SJSA1 (cell line): ENCODE data around the gene DNASE1L1. TPM values are rescaled to one million over a fixed set of nuclear protein-coding genes. Genes with fewer than 3 reads are reported as not detected.

ENCODE experiments used
- DNase-seq, 2 experiments: peaks; one replicate each; pipeline ENCODE4 v3.0.0-alpha.2; 2015 to 2020; ENCODE audit warnings: low spot score in 2 of 2, low read depth in 1 of 2
- H3K27ac ChIP-seq: fragments of 250-450 bp; sonication (Bioruptor Pico); 2 replicates; pipeline ENCODE4 v1.5.1; 2020; ENCODE audit warnings: mild to moderate bottlenecking, moderate library complexity
- H3K27me3 ChIP-seq: fragments of 250-450 bp; sonication (Bioruptor Pico); replicated peaks from 2 replicates; pipeline ENCODE4 v1.5.1; 2020; ENCODE audit warnings: mild to moderate bottlenecking, moderate library complexity
- H3K36me3 ChIP-seq: fragments of 250-450 bp; sonication (Bioruptor Pico); 2 replicates; pipeline ENCODE4 v1.5.1; 2020; ENCODE audit warnings: mild to moderate bottlenecking
- H3K4me1 ChIP-seq: fragments of 250-450 bp; sonication (Bioruptor Pico); replicated peaks from 2 replicates; pipeline ENCODE4 v1.6.1; 2021; ENCODE audit warnings: mild to moderate bottlenecking
- H3K4me3 ChIP-seq: fragments of 250-450 bp; sonication (Bioruptor Pico); 2 replicates; pipeline ENCODE4 v1.5.1; 2020; ENCODE audit warnings: mild to moderate bottlenecking
- H3K9me3 ChIP-seq: fragments of 250-450 bp; sonication (Bioruptor Pico); replicated peaks from 2 replicates; pipeline ENCODE4 v1.5.1; 2020; ENCODE audit warnings: mild to moderate bottlenecking
- total RNA-seq: library from RNA; depleted of rRNA; stranded (reverse); fragments of >200 nt; shearing (Covaris generic); gene quantifications from 2 replicates; pipeline ENCODE4 v1.2.3, GENCODE V29; 2014

Gene DNASE1L1
- total RNA-seq, 1 experiment from 2014 or later: 41.8 TPM

DNA sequence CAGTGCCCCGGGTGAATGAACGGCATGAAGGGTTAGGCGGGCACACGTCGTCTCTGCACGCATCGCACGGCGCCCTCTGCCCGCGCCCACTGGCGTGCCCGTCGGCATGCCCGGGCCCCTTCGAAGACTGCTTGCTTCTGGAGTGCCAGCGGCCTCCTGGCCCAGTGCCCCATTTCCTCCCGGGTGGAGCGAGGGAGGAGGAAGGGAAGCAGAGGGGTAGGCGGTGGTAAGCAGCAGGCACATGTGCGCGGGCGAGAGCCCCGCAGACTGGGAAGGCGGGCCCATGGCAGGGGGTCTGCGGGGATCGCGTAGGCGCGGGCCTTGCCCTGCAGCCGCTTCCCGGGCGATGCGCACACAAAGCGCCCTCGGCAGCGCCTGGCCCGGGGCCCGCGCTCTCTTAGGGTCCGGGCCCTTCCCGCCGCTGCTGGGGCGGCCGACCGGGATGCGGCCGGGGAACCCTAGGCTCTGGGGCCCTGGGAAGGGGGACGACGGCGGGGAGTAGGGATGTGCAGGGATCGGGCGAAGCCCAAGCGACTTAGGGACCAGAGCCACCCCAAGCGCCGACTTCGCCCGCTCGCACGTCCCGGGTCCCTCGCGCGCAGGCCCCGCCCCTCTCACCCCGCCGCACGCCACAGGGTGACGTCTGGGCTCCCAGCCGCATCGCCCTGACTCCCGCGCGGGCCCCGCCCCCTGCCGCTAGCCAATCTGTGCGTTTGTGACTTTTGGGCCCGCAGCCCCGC, 30.8 kb downstream of the DNASE1L1 start:
- H3K27me3 ChIP-seq: no peaks in the 10 kb centered on the region
- H3K27ac ChIP-seq: peak overlapping the region; percentile 90
- H3K9me3 ChIP-seq: no peaks in the 10 kb centered on the region
- peaks cover 56% of the 10 kb centered on the region for H3K4me1 ChIP-seq
- H3K36me3 ChIP-seq: peaks cover 24% of the 10 kb centered on the region
- DNase-seq: peak in 1 of 2 experiments; percentile 97
- H3K4me3 ChIP-seq: peak overlapping the region; percentile 46

DNA sequence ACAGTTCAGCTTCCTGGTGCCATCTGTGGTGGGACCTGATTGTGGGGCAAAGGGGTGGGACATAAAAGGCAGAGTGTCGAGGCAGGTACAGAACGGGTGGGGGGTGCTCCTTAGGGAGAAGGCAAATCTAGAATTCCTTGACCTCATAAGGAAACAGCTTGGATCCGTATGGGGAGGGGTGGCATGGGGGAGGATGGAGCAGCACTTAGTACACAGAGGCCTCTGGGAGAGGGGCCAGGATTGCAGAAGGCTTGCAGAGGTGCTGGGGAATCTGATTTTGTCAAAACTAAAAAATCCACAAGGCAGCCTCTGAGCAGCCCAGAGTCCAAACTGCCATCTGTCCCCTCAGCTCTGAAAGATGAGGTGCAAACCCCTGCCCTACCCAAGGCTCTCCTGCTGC, 32.3 kb downstream of the DNASE1L1 start:
- H3K4me1 ChIP-seq: peaks cover 56% of the 10 kb centered on the region
- H3K27ac ChIP-seq: no peak overlapping the region
- peaks cover 17% of the 10 kb centered on the region for H3K36me3 ChIP-seq
- DNase-seq: no peak
- no peak overlapping the region for H3K4me3 ChIP-seq
- H3K9me3 ChIP-seq: no peaks in the 10 kb centered on the region
- H3K27me3 ChIP-seq: no peaks in the 10 kb centered on the region

DNA sequence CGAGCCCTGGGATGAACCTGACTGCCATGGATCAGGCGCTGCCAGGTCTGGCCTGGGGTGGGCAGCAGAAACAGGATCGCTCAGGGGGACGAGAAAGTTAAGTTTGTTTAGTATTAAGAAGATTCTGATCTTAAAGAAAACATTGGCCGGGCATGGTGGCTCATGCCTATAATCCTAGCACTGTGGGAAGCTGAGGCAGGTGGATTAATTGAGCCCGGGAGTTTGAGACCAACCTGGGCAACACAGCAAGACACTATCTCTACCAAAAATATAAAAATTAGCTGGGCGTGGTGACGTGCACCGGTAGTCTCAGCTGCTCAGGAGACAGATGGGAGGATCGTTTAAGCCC, 33.9 kb downstream of the DNASE1L1 start:
- H3K27me3 ChIP-seq: no peaks in the 10 kb centered on the region
- H3K36me3 ChIP-seq: peaks cover 18% of the 10 kb centered on the region
- no peak overlapping the region for H3K27ac ChIP-seq
- DNase-seq: no peak
- H3K4me1 ChIP-seq: peaks cover 46% of the 10 kb centered on the region
- H3K9me3 ChIP-seq: no peaks in the 10 kb centered on the region
- H3K4me3 ChIP-seq: peak overlapping the region; percentile 50; the same call in 1 of the 2 replicates

DNA sequence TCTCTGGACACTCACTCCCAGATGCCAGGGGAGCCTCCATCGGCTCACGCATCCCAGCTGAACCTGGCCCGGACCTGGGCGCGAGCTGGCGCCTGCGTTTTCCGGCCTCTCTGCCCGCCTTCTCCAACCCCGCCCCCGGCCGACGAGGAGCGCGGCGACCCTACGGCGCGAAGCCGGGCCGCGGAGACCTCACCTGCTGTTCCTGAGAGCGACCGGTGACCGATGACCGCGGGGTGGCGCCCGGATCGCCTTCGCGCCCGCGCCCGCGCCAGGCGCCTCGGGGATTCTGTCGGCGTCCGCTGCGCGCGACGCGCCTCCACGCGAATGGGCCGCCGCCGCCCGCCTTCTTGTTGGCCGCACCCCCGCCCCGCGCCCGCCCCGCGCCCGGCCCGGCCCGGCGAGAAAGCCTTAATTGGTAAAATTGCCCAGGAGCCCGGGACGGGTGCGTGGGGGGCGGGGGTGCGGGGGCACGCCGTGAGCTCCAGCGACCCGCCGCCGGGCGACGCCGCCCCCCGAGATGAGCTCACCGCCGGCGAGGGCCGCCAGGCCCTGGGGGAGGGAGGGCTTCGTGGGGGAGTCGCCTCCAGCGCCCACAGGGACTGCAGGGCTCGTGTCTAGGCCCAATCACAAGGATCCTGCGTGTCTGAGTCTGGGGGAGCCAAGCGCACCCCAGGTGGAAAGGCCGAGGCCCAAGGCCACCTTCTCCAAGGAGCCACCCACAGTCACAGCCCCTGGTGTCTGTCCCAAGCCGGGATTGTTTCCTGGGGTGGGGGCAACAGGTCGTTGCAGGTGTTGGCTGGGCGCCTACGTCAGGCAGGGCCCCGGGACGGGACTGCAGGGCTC, 34.5 kb downstream of the DNASE1L1 start, which contains the start of gene FLNA:
Gene FLNA, minus strand, starts transcription at position 322 of the 843 bp plus-strand sequence. CDS start 3,389 bp downstream, outside the sequence.
- Histone ChIP-seq H3K27ac (no peak within 1 kb of the TSS), H3K4me3 (peak within 1 kb of the TSS; percentile 50), H3K4me1 (peaks cover 43% of the 10 kb centered on the region), H3K27me3 (no peaks in the 10 kb centered on the region), H3K36me3 (peaks cover 18% of the 10 kb centered on the region), H3K9me3 (no peaks in the 10 kb centered on the region)
- DNase-seq: peak in 1 of 2 experiments; percentile 43

DNA sequence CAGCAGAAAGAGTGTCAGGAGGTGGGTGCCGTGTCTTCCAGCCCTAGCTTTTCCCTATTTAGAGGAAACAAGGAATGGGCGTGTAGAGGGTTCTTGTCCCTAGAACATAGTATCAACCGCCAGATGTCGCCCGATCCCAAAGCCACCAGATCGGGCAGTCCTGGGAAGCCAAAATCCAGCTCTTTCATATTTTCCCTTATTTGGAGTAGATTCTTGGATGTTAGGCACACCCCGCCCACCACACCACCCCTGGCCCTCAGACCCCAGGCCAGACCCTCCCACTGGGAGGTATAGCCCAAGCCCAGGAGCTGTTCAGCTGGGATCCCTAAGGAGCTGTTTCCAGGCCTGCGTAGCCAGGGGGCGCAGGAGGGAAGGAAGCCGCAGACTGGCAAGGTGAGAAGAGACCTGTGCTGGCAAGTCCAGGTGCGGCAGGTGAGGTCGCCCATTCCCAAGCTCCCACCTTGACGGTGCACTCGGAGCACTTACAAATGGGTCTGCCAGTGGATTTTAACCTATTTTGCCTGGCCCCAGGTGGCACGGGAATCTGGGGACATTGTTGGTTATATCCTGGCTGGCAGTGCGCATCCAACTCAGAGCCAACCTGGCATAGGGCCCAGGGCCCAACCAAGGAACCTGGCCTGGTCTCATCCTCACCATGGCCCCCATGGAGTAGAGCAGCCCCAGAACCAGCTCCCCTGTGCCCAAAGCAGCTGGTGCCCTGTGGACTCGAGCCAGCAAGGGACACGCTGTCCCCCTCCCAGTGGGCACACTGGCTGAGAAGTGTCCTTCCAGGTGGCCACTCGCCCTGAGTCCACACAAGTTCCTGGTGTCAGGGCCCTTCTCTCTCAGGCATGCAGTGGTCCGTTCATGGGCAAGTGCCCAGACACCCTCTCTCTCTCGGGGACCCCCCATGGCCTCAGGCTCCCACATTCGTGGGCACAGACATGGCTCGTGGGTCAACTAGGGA, 35.4 kb downstream of the DNASE1L1 start:
- peak; percentile 73 to 83 for DNase-seq
- no peak overlapping the region for H3K27ac ChIP-seq

DNA sequence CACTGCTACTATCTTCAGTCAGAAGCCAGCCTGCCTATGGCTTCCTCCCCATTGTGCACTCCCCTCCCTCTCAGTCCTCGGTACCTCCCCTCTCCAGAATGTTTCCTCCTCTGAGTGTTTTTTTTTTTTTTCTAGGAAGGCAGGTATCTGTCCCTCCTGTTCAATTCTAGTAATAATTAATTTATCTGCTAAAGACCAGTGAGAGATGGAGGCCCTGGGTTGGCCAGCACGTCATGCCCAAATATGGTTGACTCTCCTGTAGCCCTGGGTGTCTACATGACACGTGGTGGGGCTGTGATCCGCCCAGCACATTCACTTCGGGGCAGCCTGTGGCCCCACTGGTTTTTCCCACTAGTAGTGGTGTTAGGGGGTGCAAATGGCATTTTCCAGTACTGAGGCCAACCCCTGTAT, 36.4 kb downstream of the DNASE1L1 start:
- DNase-seq: peak in 1 of 2 experiments; percentile 23
- Histone ChIP-seq H3K36me3 (peaks cover 30% of the 10 kb centered on the region), H3K27me3 (no peaks in the 10 kb centered on the region), H3K27ac (no peak overlapping the region), H3K4me3 (no peak overlapping the region; the same call in 1 of the 2 replicates), H3K9me3 (no peaks in the 10 kb centered on the region), H3K4me1 (peaks cover 48% of the 10 kb centered on the region)

More for the DNA sequence above, 35.4 kb downstream of the DNASE1L1 start:
- Histone ChIP-seq H3K27me3 (no peaks in the 10 kb centered on the region), H3K9me3 (no peaks in the 10 kb centered on the region), H3K4me1 (peaks cover 46% of the 10 kb centered on the region), H3K36me3 (peaks cover 20% of the 10 kb centered on the region), H3K4me3 (peak overlapping the region; percentile 50)

DNA sequence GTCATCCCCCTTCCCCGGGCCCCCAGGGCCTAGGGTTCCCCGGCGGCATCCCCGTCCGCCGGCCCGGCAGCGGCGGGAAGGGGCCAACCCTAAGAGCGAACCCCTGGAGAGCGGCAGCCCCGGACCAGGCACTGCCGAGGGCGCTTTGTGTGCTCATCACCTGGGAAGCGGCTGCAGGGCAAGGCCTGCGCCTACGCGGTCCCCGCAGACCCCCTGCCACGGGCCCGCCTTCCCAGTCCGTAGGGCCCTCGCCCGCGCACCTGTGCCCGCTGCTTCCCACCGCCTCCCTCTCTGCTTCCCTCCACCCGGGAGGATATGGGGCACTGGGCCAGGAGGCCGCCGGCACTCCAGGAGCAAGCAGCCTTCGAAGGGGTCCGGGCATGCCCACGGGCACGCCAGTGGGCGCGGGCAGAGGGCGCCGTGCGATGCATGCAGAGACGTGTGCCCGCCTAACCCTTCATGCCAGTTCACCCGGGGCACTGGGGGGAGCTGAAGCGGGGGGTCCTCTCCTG, 37.2 kb downstream of the DNASE1L1 start:
- peak overlapping the region; percentile 43; the same call in 1 of the 2 replicates for H3K27ac ChIP-seq
- DNase-seq: peak in 1 of 2 experiments; percentile 23
- H3K4me3 ChIP-seq: peak overlapping the region; percentile 79
- no peaks in the 10 kb centered on the region for H3K9me3 ChIP-seq
- H3K36me3 ChIP-seq: peaks cover 38% of the 10 kb centered on the region
- no peaks in the 10 kb centered on the region for H3K27me3 ChIP-seq
- H3K4me1 ChIP-seq: peaks cover 54% of the 10 kb centered on the region

DNA sequence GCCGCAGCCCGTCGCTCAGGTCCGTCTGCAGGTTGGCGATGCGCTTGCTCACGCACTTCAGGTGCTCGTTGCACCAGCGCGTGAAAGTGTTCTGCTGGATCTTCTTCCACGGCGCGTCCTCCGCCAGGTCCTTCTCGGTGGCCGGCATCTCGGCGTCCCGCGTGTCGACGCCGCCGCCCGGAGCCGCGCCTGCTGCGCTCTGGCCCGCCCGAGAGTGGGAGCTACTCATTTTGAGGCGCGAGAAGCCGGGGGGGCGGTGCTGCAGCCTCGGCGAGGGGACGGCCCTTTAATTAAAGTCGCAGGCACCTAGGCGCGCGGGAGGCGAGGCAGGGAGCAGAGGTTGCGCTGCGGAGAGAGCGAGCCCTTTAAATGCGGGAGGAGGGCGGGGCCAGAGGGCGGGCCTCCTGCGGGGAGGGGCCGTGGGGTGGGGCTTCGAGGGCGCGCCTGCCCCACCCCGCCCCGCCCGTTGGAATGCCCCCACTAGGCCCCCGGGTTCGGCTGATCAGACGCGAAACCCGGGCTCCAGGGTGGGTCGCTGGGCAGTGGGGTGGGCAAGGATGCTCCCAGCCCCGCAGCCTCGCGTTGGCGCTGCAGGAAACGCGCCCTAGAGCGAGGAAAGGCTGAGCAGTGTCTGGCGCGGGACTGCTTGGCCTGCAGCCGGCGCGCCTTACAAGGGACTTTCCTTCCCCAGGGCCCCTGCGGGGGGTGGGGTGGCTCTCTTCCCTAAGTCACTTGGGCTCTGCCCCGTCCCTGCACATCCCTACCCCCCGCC, 37.9 kb downstream of the DNASE1L1 start:
- Histone ChIP-seq H3K27me3 (no peaks in the 10 kb centered on the region), H3K4me3 (peak overlapping the region; percentile 79), H3K4me1 (peaks cover 59% of the 10 kb centered on the region), H3K9me3 (no peaks in the 10 kb centered on the region), H3K36me3 (peaks cover 44% of the 10 kb centered on the region), H3K27ac (peak overlapping the region; percentile 84)
- peak; percentile 88 to 95 for DNase-seq

DNA sequence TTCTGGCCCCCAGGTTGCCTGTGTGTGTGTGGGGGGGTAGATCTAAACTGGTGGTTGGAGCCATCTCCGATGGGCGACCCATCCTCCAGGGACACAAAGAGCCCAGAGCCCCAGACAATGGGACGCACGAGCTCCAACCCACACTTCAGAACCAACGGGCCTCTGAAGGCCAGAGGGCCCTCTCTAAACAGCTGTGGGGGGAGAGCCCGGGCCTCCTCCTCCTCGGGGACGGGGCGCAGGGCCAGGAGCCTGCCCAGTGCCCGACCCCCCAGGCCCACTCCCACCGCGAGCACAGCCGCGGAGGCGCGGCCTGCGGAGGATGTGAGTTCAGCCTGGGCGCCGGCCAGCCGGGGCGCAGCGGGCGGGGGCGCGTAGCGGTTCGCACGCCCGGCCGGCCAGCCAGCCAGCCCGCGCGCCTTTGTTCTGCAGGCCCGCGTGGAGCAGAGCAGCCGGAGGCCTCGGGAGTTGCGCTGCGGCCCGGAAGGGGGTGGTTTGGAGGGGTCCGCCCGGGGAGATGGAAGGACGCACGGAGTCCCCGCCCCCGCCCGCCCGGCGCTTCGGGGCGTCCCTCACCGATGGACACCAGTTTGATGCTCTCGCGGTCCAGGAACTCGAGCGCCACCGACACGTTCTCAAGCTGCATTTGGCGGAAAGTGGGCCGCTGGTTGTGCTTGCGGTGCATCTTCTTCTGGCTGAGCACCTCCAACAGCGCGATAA, 38.6 kb downstream of the DNASE1L1 start:
- no peak for DNase-seq
- Histone ChIP-seq H3K4me3 (peak overlapping the region; percentile 79), H3K36me3 (peaks cover 51% of the 10 kb centered on the region), H3K27ac (peak overlapping the region; percentile 84), H3K4me1 (peaks cover 60% of the 10 kb centered on the region), H3K27me3 (no peaks in the 10 kb centered on the region), H3K9me3 (no peaks in the 10 kb centered on the region)

DNA sequence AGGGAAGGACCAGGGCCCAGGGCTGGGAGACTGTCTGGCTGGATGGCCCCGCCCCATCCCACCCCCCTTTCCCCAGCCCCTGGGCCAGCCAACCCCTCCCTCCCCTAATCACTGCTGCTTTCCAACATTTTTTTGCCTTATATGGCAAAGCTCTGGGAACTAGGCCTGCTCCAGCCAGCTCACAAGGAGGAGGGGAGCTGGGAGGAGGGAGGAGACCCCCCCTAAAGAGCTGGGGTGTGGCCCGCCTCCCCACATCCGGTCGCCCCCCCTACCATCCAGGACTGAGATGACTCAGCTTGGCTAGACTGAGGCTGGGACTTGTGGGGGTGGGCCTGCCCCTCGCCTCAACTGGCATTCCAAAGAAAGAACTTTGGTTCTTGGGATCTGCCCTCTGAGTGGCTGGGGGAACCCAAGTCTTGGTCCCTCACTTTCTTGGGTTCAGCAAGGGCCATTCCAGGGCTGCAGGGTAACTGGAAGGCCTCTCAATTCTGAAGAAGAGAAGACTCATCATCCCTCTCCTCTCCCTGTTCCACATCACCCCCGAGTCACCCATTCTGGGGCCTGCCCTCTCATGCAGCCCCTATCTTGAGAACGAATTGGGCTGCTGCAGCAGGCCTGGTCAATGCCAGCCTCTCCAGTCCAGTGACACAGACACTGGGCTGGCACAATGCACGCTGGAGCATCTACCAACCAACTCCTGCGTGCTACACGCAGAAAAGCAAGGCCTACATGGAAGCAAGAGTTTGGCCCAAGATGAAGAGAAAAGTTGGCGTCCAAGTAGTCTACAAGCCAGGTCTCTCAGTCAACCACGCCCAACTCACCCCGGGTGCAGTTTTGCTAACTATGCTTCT, 39.4 kb downstream of the DNASE1L1 start:
- peak; percentile 91 to 95 for DNase-seq
- peak overlapping the region; percentile 98 for H3K27ac ChIP-seq
- no peaks in the 10 kb centered on the region for H3K9me3 ChIP-seq
- peaks cover 59% of the 10 kb centered on the region for H3K36me3 ChIP-seq
- H3K4me3 ChIP-seq: peak overlapping the region; percentile 79
- peaks cover 57% of the 10 kb centered on the region for H3K4me1 ChIP-seq
- no peaks in the 10 kb centered on the region for H3K27me3 ChIP-seq
